ENCODE data around the gene DDX42. TPM values are rescaled to one million over a fixed set of nuclear protein-coding genes. Genes with fewer than 3 reads are reported as not detected.

Gene DDX42
- total RNA-seq, 2 experiments from 2014 or later: 122 to 153 TPM

DNA sequence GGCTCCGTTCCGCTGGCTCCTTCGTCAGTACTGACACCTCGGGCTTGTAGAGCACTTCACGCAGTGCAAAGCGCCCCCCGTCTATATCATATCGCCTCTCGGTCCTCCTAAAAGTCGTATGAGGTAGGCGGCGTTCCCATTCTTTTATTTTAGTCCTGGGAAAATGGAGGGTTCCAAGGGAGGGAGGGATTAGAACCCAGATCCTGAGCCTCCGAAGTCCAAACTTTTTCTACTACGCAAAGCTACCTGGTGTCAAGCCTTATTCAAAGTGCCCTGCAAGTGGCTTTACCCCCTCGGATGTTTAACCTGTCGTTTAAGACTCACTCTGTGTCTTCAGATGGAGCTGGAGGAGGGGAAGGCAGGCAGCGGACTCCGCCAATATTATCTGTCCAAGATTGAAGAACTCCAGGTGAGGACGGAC is 53.8 kb downstream of the DDX42 start:
- peak overlapping the region; percentile 95 for H3K4me3 Mint-ChIP-seq
- peak overlapping the region; percentile 98 for H3K27ac Mint-ChIP-seq
- H3K9me3 Mint-ChIP-seq: no peaks in the 10 kb centered on the region
- H3K27me3 Mint-ChIP-seq: no peaks in the 10 kb centered on the region
- ChIA-PET CTCF (interaction anchor here (0.6 to 2.0 kb wide), 8 partner anchors 9 to 130 kb away, joined by 3 to 8 read pairs (median 3); partner anchors contain the start of gene CCDC47), POLR2A (no interaction called here)
- H3K4me1 Mint-ChIP-seq: peaks cover 76% of the 10 kb centered on the region
- no peak for DNase-seq
- H3K36me3 Mint-ChIP-seq (ENCODE audit: low read depth): peaks cover 70% of the 10 kb centered on the region

- H3K36me3 Mint-ChIP-seq (ENCODE audit: low read depth): peaks cover 70% of the 10 kb centered on the region
- H3K4me1 Mint-ChIP-seq: peaks cover 72% of the 10 kb centered on the region
- POLR2A ChIA-PET: interaction anchor here (0.8 kb wide), 1 partner anchor 10 kb away, joined by 3 read pairs; no protein-coding TSS in a partner anchor
- H3K4me3 Mint-ChIP-seq: peak overlapping the region; percentile 95
- CTCF ChIA-PET: interaction anchor here (1.2 to 2.0 kb wide), 5 partner anchors 9 to 55 kb away, joined by 3 to 8 read pairs (median 6); partner anchors contain the start of gene CCDC47
- no peaks in the 10 kb centered on the region for H3K27me3 Mint-ChIP-seq
- H3K27ac Mint-ChIP-seq: no peak overlapping the region
- H3K9me3 Mint-ChIP-seq: no peaks in the 10 kb centered on the region
- DNase-seq: no peak
Observed at GRCh38 chr17:63828936-63829335, 55.0 kb downstream of the DDX42 start.

- CTCF ChIA-PET: interaction anchor here (0.6 to 2.3 kb wide), 3 partner anchors 12 to 274 kb away, joined by 3 to 8 read pairs (median 3); partner anchors contain the start of gene SMARCD2
- DNase-seq: no peak
- Mint-ChIP-seq H3K27ac (no peak overlapping the region), H3K4me3 (no peak overlapping the region), H3K36me3 (ENCODE audit: low read depth) (peaks cover 69% of the 10 kb centered on the region), H3K4me1 (peaks cover 68% of the 10 kb centered on the region), H3K27me3 (no peaks in the 10 kb centered on the region), H3K9me3 (no peaks in the 10 kb centered on the region)
- POLR2A ChIA-PET: no interaction called here
Observed at GRCh38 chr17:63830278-63830677, 56.3 kb downstream of the DDX42 start.

DNA sequence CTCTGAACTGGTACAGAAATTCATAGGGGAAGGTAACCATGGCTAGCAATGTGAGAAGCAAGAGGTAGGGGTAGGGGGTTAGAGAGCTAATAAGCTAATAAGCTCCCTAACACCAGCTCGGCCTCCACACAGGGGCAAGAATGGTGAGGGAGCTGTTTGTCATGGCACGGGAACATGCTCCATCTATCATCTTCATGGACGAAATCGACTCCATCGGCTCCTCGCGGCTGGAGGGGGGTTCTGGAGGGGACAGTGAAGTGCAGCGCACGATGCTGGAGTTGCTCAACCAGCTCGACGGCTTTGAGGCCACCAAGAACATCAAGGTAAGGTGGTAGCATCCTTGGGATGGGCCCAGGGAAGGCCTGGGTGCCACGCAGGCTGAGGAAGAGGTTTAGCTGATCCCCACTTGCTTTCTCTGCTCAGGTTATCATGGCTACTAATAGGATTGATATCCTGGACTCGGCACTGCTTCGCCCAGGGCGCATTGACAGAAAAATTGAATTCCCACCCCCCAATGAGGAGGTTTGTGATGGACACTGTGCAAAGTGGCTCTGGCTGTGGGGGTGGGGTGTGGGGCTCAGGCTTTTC is 57.0 kb downstream of the DDX42 start:
- ChIA-PET POLR2A (no interaction called here), CTCF (interaction anchor here (2.0 to 2.3 kb wide), 2 partner anchors 10 to 18 kb away, joined by 8 to 9 read pairs; no protein-coding TSS in a partner anchor)
- H3K4me1 Mint-ChIP-seq: peaks cover 63% of the 10 kb centered on the region
- DNase-seq: no peak
- peak overlapping the region; percentile 77 for H3K27ac Mint-ChIP-seq
- no peak overlapping the region for H3K4me3 Mint-ChIP-seq
- H3K36me3 Mint-ChIP-seq (ENCODE audit: low read depth): peaks cover 69% of the 10 kb centered on the region
- H3K27me3 Mint-ChIP-seq: no peaks in the 10 kb centered on the region
- no peaks in the 10 kb centered on the region for H3K9me3 Mint-ChIP-seq

DNA sequence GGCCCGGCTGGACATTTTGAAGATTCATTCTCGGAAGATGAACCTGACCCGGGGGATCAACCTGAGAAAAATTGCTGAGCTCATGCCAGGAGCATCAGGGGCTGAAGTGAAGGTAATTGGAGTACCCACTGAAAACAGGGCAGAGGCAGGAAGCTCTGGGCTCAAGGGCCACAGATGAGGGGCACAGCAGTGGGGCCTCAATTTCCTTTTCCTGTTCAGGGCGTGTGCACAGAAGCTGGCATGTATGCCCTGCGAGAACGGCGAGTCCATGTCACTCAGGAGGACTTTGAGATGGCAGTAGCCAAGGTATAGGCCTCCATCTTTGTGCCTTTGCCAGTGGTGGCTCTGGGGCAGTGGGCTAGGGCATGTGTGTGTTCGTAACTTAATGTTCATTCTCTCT is 57.5 kb downstream of the DDX42 start:
- Mint-ChIP-seq H3K4me1 (peaks cover 58% of the 10 kb centered on the region), H3K27ac (peak overlapping the region; percentile 77), H3K9me3 (no peaks in the 10 kb centered on the region), H3K36me3 (ENCODE audit: low read depth) (peaks cover 67% of the 10 kb centered on the region), H3K27me3 (no peaks in the 10 kb centered on the region), H3K4me3 (no peak overlapping the region)
- ChIA-PET CTCF (interaction anchor here (1.6 to 2.3 kb wide), 3 partner anchors 10 to 17 kb away, joined by 3 to 9 read pairs (median 8); no protein-coding TSS in a partner anchor), POLR2A (no interaction called here)
- no peak for DNase-seq

GRCh38 chr17:63832014-63832413 is 58.0 kb downstream of the DDX42 start:
- Mint-ChIP-seq H3K27me3 (no peaks in the 10 kb centered on the region), H3K4me1 (peaks cover 58% of the 10 kb centered on the region), H3K36me3 (ENCODE audit: low read depth) (peaks cover 69% of the 10 kb centered on the region), H3K9me3 (no peaks in the 10 kb centered on the region), H3K4me3 (no peak overlapping the region), H3K27ac (peak overlapping the region; percentile 77)
- ChIA-PET POLR2A (no interaction called here), CTCF (interaction anchor here (1.6 to 2.3 kb wide), 3 partner anchors 9 to 17 kb away, joined by 3 to 9 read pairs (median 8); no protein-coding TSS in a partner anchor)
- no peak for DNase-seq

- peak overlapping the region; percentile 77 for H3K27ac Mint-ChIP-seq
- POLR2A ChIA-PET: no interaction called here
- CTCF ChIA-PET: interaction anchor here (0.5 to 2.0 kb wide), 3 partner anchors 9 to 22 kb away, joined by 3 to 9 read pairs (median 3); no protein-coding TSS in a partner anchor
- no peak overlapping the region for H3K4me3 Mint-ChIP-seq
- H3K9me3 Mint-ChIP-seq: no peaks in the 10 kb centered on the region
- H3K36me3 Mint-ChIP-seq (ENCODE audit: low read depth): peaks cover 70% of the 10 kb centered on the region
- no peak for DNase-seq
- H3K4me1 Mint-ChIP-seq: peaks cover 60% of the 10 kb centered on the region
- no peaks in the 10 kb centered on the region for H3K27me3 Mint-ChIP-seq
Observed at GRCh38 chr17:63832455-63832854, 58.5 kb downstream of the DDX42 start.

DNA sequence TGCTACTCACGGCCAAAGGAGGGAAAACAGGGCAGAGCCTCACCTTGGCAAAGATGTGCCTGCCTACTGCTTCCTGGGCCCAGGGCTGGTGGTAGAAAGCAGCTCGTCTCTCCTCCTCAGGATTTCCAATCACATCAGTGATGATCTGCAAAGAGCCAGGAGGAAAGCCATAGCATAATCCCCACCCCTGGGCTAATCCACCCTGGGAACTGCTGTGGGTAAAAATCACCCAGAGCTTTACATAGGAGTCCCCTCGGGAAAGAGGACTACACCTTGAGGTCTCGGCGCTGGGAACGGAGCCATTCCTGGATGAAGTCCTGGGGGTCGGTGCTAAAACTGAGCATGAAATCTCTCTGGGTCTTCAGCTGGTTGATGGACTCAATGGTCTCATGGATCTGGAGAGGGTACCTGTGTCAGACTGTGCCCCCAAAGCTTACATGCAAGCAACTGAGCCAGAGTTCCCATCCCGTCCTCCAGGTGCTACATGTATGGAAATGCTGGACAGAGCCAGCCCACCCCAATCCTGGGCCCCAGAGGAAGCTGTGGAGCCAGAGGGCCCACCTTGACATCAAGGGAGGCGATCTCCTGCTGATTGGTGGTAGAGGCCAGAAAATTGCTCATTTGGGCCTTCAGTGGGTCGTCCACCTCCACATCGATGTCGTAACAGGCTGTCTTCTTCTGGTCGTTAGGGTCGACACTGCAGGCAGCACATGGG is 59.2 kb downstream of the DDX42 start:
- DNase-seq: no peak
- H3K27ac Mint-ChIP-seq: peak overlapping the region; percentile 50
- POLR2A ChIA-PET: no interaction called here
- H3K36me3 Mint-ChIP-seq (ENCODE audit: low read depth): peaks cover 69% of the 10 kb centered on the region
- CTCF ChIA-PET: interaction anchor here (0.5 to 8.7 kb wide), 6 partner anchors 8 to 191 kb away, joined by 3 to 47 read pairs (median 6); partner anchors contain the start of gene SMARCD2
- H3K27me3 Mint-ChIP-seq: no peaks in the 10 kb centered on the region
- no peak overlapping the region for H3K4me3 Mint-ChIP-seq
- H3K4me1 Mint-ChIP-seq: peaks cover 61% of the 10 kb centered on the region
- no peaks in the 10 kb centered on the region for H3K9me3 Mint-ChIP-seq

GRCh38 chr17:63833741-63834373 is 59.9 kb downstream of the DDX42 start:
- CTCF ChIA-PET: interaction anchor here (0.5 to 8.7 kb wide), 10 partner anchors 10 to 408 kb away, joined by 3 to 47 read pairs (median 4); partner anchors contain the start of genes CCDC47, DDX42 and SMARCD2
- H3K4me3 Mint-ChIP-seq: no peak overlapping the region
- peaks cover 66% of the 10 kb centered on the region for H3K36me3 Mint-ChIP-seq (ENCODE audit: low read depth)
- peaks cover 58% of the 10 kb centered on the region for H3K4me1 Mint-ChIP-seq
- no peaks in the 10 kb centered on the region for H3K27me3 Mint-ChIP-seq
- no peak for DNase-seq
- no peaks in the 10 kb centered on the region for H3K9me3 Mint-ChIP-seq
- POLR2A ChIA-PET: no interaction called here
- H3K27ac Mint-ChIP-seq: no peak overlapping the region

- H3K27ac Mint-ChIP-seq: peak overlapping the region; percentile 16
- H3K27me3 Mint-ChIP-seq: no peaks in the 10 kb centered on the region
- CTCF ChIA-PET: interaction anchor here (0.6 to 8.7 kb wide), 13 partner anchors 9 to 409 kb away, joined by 3 to 47 read pairs (median 4); partner anchors contain the start of genes CCDC47, DDX42 and SMARCD2
- peaks cover 57% of the 10 kb centered on the region for H3K4me1 Mint-ChIP-seq
- no peaks in the 10 kb centered on the region for H3K9me3 Mint-ChIP-seq
- H3K4me3 Mint-ChIP-seq: no peak overlapping the region
- H3K36me3 Mint-ChIP-seq (ENCODE audit: low read depth): peaks cover 59% of the 10 kb centered on the region
- DNase-seq: peak; percentile 73
- POLR2A ChIA-PET: no interaction called here
Observed at GRCh38 chr17:63834431-63835166, 60.6 kb downstream of the DDX42 start.

- no peaks in the 10 kb centered on the region for H3K9me3 Mint-ChIP-seq
- H3K27ac Mint-ChIP-seq: peak overlapping the region; percentile 16
- no peaks in the 10 kb centered on the region for H3K27me3 Mint-ChIP-seq
- peaks cover 53% of the 10 kb centered on the region for H3K36me3 Mint-ChIP-seq (ENCODE audit: low read depth)
- no peak overlapping the region for H3K4me3 Mint-ChIP-seq
- DNase-seq: no peak
- ChIA-PET CTCF (interaction anchor here (0.7 to 8.7 kb wide), 11 partner anchors 9 to 410 kb away, joined by 3 to 47 read pairs (median 4); partner anchors contain the start of genes CCDC47, DDX42 and SMARCD2), POLR2A (no interaction called here)
- peaks cover 51% of the 10 kb centered on the region for H3K4me1 Mint-ChIP-seq
Observed at GRCh38 chr17:63835167-63835720, 61.3 kb downstream of the DDX42 start.

DNA sequence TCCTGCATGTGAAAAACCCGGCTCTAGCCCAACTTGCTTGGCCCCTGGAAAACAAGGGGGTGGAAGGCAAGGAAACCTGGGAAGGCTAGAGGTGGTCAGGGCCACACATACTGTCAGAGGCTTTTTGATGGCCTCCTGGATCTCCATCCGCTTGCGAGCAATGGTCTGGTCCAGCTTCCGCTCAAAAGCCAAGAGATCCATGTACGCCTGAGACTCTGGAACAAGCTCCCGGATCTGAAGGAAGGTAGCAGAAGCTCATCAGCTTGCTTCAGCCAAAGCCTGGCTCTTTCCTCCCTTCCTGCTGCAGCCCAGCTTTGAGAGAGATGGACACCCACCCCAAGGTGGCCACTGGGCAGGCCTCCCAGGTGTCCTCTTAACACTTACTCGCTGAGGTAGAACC is 62.8 kb downstream of the DDX42 start:
- DNase-seq: no peak
- Mint-ChIP-seq H3K4me1 (peaks cover 48% of the 10 kb centered on the region), H3K27me3 (no peaks in the 10 kb centered on the region), H3K9me3 (no peaks in the 10 kb centered on the region), H3K36me3 (ENCODE audit: low read depth) (peaks cover 44% of the 10 kb centered on the region), H3K27ac (no peak overlapping the region), H3K4me3 (no peak overlapping the region)
- ChIA-PET POLR2A (no interaction called here), CTCF (interaction anchor here (1.9 to 8.7 kb wide), 2 partner anchors 8 to 11 kb away, joined by 6 to 47 read pairs; no protein-coding TSS in a partner anchor)
